Measurements from ENCODE around the gene CARD8.
"Not testable (repeated sequence)": the region's sequence is repeated elsewhere in the genome, so short reads cannot be mapped to it uniquely, and the experiment has no call there.

Gene CARD8

GRCh38 chr19:48255376-48256303, at the start of gene CARD8:
Gene CARD8 (minus strand): TSS chr19:48255912. CDS start chr19:48241020, 14,892 bp downstream.
- peak; percentile 82 for DNase-seq

GRCh38 chr19:48303866-48304265, 48.2 kb upstream of the CARD8 start:
- DNase-seq, result no peak

GRCh38 chr19:48303367-48303766, 47.7 kb upstream of the CARD8 start:
- DNase-seq, result no peak

GRCh38 chr19:48302600-48302959, 46.9 kb upstream of the CARD8 start:
- DNase-seq, result no peak

- DNase-seq, result no peak
These were observed 46.3 kb upstream of the CARD8 start for GRCh38 chr19:48301886-48302599.

GRCh38 chr19:48297975-48298374, 42.3 kb upstream of the CARD8 start:
- DNase-seq, result no peak

GRCh38 chr19:48296963-48297734, 41.4 kb upstream of the CARD8 start:
- no peak for DNase-seq

GRCh38 chr19:48295458-48295857, 39.7 kb upstream of the CARD8 start:
- no peak for DNase-seq

GRCh38 chr19:48292798-48293197, 37.1 kb upstream of the CARD8 start:
- DNase-seq, result no peak

GRCh38 chr19:48291489-48291815, 35.7 kb upstream of the CARD8 start:
- not testable (repeated sequence) for DNase-seq

GRCh38 chr19:48290771-48291488, 35.2 kb upstream of the CARD8 start:
- DNase-seq, result no peak

GRCh38 chr19:48290401-48290770, 34.7 kb upstream of the CARD8 start:
- DNase-seq, result no peak

- DNase-seq, result no peak
These were observed 32.0 kb upstream of the CARD8 start for GRCh38 chr19:48287748-48288147.

GRCh38 chr19:48284896-48285295, 29.2 kb upstream of the CARD8 start:
- DNase-seq, result no peak

- DNase-seq, result no peak
These were observed 28.2 kb upstream of the CARD8 start for GRCh38 chr19:48283908-48284307.

- no peak for DNase-seq
These were observed 24.0 kb upstream of the CARD8 start for GRCh38 chr19:48279747-48280146.

GRCh38 chr19:48274938-48275337, 19.2 kb upstream of the CARD8 start:
- no peak for DNase-seq

GRCh38 chr19:48274173-48274572, 18.5 kb upstream of the CARD8 start:
- DNase-seq, result no peak

- DNase-seq, result no peak
These were observed 15.9 kb upstream of the CARD8 start for GRCh38 chr19:48271531-48272151.

GRCh38 chr19:48269617-48270026, 13.9 kb upstream of the CARD8 start:
- DNase-seq, result not testable (repeated sequence)

GRCh38 chr19:48265326-48265725, 9.6 kb upstream of the CARD8 start:
- not testable (repeated sequence) for DNase-seq

GRCh38 chr19:48260359-48260714, 4.6 kb upstream of the CARD8 start:
- DNase-seq, result not testable (repeated sequence)
